ENCODE measurements around the gene GPATCH3. TPM values are rescaled to one million over a fixed set of nuclear protein-coding genes. Genes with fewer than 3 reads are reported as not detected.
"Not testable (repeated sequence)": the region's sequence is repeated elsewhere in the genome, so short reads cannot be mapped to it uniquely, and the experiment has no call there.

Gene GPATCH3
- total RNA-seq, 1 experiment from 2014 or later = 20.6 TPM

GRCh38 chr1:26848499-26848898 is 51.8 kb downstream of the GPATCH3 start:
- DNase-seq = no peak
- ChIA-PET CTCF (no interaction called here), POLR2A (no interaction called here)
- Mint-ChIP-seq H3K4me1 (ENCODE audit: low read depth, unreplicated experiment) (no peaks in the 10 kb centered on the region), H3K27me3 (ENCODE audit: insufficient read depth, unreplicated experiment) (no peaks in the 10 kb centered on the region), H3K27ac (ENCODE audit: unreplicated experiment) (no peak overlapping the region), H3K9me3 (ENCODE audit: unreplicated experiment) (no peaks in the 10 kb centered on the region), H3K4me3 (ENCODE audit: unreplicated experiment) (no peak overlapping the region), H3K36me3 (ENCODE audit: insufficient read depth, unreplicated experiment) (peaks cover 26% of the 10 kb centered on the region)
- no TSS peak for BruUV-seq (replicated peaks)
- intact Hi-C loops (cut with micrococcal nuclease; ENCODE audit: unreplicated experiment) = no loop called here
- H3K4me1 ChIP-seq = no peaks in the 10 kb centered on the region
- H3K4me3 ChIP-seq (ENCODE audit: low read depth, low read length) = no peak overlapping the region
- H3K36me3 ChIP-seq (ENCODE audit: control insufficient read depth, insufficient read depth, low read length) = no peaks in the 10 kb centered on the region
- no peaks in the 10 kb centered on the region for H3K27me3 ChIP-seq (replicated peaks; ENCODE audit: control insufficient read depth, insufficient read depth, low read length)
- no peaks in the 10 kb centered on the region for H3K9me3 ChIP-seq
- TF ChIP-seq CTCF (IDR thresholded peaks at IDR 0.05; ENCODE audit: insufficient read depth in 1 of 2, low read depth in 1 of 2, low read length in 1 of 2, severe bottlenecking in 1 of 2, unreplicated experiment in 1 of 2) = no peak

GRCh38 chr1:26847826-26848225 is 52.4 kb downstream of the GPATCH3 start:
- peaks cover 19% of the 10 kb centered on the region for H3K36me3 Mint-ChIP-seq (ENCODE audit: insufficient read depth, unreplicated experiment)

GRCh38 chr1:26844424-26845196 is 55.7 kb downstream of the GPATCH3 start:
- BruUV-seq (replicated peaks) = no TSS peak
- Mint-ChIP-seq H3K27ac (ENCODE audit: unreplicated experiment) (no peak overlapping the region), H3K36me3 (ENCODE audit: insufficient read depth, unreplicated experiment) (peaks cover 10% of the 10 kb centered on the region), H3K4me1 (ENCODE audit: low read depth, unreplicated experiment) (no peaks in the 10 kb centered on the region), H3K4me3 (ENCODE audit: unreplicated experiment) (no peak overlapping the region), H3K27me3 (ENCODE audit: insufficient read depth, unreplicated experiment) (no peaks in the 10 kb centered on the region), H3K9me3 (ENCODE audit: unreplicated experiment) (no peaks in the 10 kb centered on the region)
- no peaks in the 10 kb centered on the region for H3K4me1 ChIP-seq
- no peaks in the 10 kb centered on the region for H3K9me3 ChIP-seq
- no peaks in the 10 kb centered on the region for H3K36me3 ChIP-seq (ENCODE audit: control insufficient read depth, insufficient read depth, low read length)
- no peak for DNase-seq
- ChIA-PET CTCF (no interaction called here), POLR2A (no interaction called here)
- H3K4me3 ChIP-seq (ENCODE audit: low read depth, low read length) = no peak overlapping the region
- TF ChIP-seq CTCF (IDR thresholded peaks at IDR 0.05; ENCODE audit: insufficient read depth in 1 of 2, low read depth in 1 of 2, low read length in 1 of 2, severe bottlenecking in 1 of 2, unreplicated experiment in 1 of 2) = no peak
- no peaks in the 10 kb centered on the region for H3K27me3 ChIP-seq (replicated peaks; ENCODE audit: control insufficient read depth, insufficient read depth, low read length)
- intact Hi-C loops (cut with micrococcal nuclease; ENCODE audit: unreplicated experiment) = no loop called here

More at GRCh38 chr1:26847826-26848225, 52.4 kb downstream of the GPATCH3 start:
- H3K36me3 ChIP-seq (ENCODE audit: control insufficient read depth, insufficient read depth, low read length); H3K4me3 ChIP-seq (ENCODE audit: low read depth, low read length); H3K27me3 ChIP-seq (replicated peaks; ENCODE audit: control insufficient read depth, insufficient read depth, low read length); BruUV-seq (replicated peaks); H3K27ac Mint-ChIP-seq (ENCODE audit: unreplicated experiment); H3K4me1 Mint-ChIP-seq (ENCODE audit: low read depth, unreplicated experiment); H3K9me3 Mint-ChIP-seq (ENCODE audit: unreplicated experiment); POLR2A ChIA-PET; H3K9me3 ChIP-seq; H3K27me3 Mint-ChIP-seq (ENCODE audit: insufficient read depth, unreplicated experiment); H3K4me3 Mint-ChIP-seq (ENCODE audit: unreplicated experiment); CTCF ChIA-PET; H3K4me1 ChIP-seq; DNase-seq; intact Hi-C loops (cut with micrococcal nuclease; ENCODE audit: unreplicated experiment): not testable (repeated sequence)

Other genes with a start within 250 kb of the GPATCH3 start
- gene ARID1A, start 204.5 kb downstream of the GPATCH3 start, total RNA-seq (2022) = 66.5 and 73.3 TPM in 2 replicates
- 10.0 and 12.3 TPM in 2 replicates for gene PIGV, start 112.5 kb downstream of the GPATCH3 start, total RNA-seq (2022)
- 21.3 and 21.9 TPM in 2 replicates for gene ZDHHC18, start 73.8 kb downstream of the GPATCH3 start, total RNA-seq (2022)
- gene SFN, start 37.3 kb downstream of the GPATCH3 start, total RNA-seq (2022) = 21.4 and 22.1 TPM in 2 replicates
- 31.2 and 32.0 TPM in 2 replicates for gene GPN2, start 10.2 kb downstream of the GPATCH3 start, total RNA-seq (2022)
- 0.34 TPM in 1 of 2 replicates, not detected in the other for gene NR0B2, start 13.5 kb upstream of the GPATCH3 start, total RNA-seq (2022)
- 81.3 and 87.2 TPM in 2 replicates for gene NUDC, start 21.3 kb upstream of the GPATCH3 start, total RNA-seq (2022)
- gene KDF1, start 60.0 kb upstream of the GPATCH3 start, total RNA-seq (2022) = 13.5 and 14.1 TPM in 2 replicates
- 23.3 and 23.6 TPM in 2 replicates for gene TRNP1, start 93.2 kb upstream of the GPATCH3 start, total RNA-seq (2022)
- 19.4 and 21.1 TPM in 2 replicates for gene TENT5B, start 112.4 kb upstream of the GPATCH3 start, total RNA-seq (2022)